Hematopoietic multipotent progenitor cell treated with erythropoietin and hydrocortisone succinate and interleukin-3 and kit ligand, for 8 days (in vitro differentiated cells): ENCODE measurements around the gene ZBTB16.
A peak's percentile ranks its signal among the peaks of the same experiment; 100 is the strongest.

Experiments used
- DNase-seq: peaks from one replicate; pipeline ENCODE4 v3.0.0-alpha.2; 2015

The ZBTB16 gene

GRCh38 chr11:114066046-114066648 is 6.6 kb downstream of the ZBTB16 start:
- no peak for DNase-seq

DNA sequence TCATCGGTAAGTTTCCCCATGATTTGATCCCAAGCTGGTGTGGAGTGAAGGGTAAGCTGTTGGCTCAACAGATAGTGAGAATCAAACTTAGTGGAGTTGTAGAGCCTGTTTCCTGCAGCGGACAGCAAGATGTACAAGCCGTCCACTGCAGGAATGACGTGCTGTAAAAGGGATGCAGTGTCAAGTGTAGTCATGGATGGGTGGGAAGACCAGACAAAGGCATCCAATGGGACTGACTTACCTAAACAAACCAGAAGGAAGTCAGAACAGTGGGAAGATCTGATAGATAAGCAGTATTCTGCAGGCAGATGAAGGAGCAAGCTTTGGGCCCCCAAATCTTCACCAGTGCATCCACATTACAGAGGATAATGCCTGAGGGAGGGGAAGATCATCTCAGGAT is 8.8 kb downstream of the ZBTB16 start:
- no peak for DNase-seq

DNA sequence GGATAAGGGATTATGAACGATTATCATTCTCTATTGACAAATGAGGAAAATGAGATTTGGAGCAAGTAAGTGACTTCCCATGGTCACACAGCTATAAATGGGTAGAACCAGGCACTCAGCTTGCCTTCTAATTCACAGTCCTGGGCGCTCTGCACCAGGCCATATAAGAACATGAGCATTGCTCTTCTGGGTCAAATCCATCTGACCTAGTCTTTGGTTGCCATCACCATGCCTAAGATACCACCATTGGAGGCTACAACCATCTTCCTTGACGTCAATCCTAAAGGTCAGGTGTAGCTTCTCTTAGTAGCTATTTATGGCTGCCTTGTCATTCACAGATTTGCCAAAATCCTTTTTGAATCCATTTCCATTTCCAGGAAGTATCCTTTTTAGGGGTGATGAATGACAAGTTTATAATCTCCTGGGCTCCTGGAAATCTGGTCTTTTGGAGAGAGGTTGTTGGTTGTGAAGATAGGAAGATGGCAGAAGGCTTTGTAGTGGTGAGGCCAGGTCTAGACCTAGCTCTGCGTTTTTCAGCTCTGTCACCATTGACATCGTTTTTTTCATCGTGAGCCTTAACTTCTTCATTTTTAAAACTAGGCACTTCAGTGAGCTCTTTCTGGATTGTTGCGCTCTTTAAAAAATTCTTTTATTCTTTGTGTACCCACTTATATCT is 11.1 kb downstream of the ZBTB16 start:
- no peak for DNase-seq

GRCh38 chr11:114073007-114073827 is 13.7 kb downstream of the ZBTB16 start:
- DNase-seq, result peak; percentile 61

GRCh38 chr11:114073828-114074381 is 14.4 kb downstream of the ZBTB16 start:
- no peak for DNase-seq

DNA sequence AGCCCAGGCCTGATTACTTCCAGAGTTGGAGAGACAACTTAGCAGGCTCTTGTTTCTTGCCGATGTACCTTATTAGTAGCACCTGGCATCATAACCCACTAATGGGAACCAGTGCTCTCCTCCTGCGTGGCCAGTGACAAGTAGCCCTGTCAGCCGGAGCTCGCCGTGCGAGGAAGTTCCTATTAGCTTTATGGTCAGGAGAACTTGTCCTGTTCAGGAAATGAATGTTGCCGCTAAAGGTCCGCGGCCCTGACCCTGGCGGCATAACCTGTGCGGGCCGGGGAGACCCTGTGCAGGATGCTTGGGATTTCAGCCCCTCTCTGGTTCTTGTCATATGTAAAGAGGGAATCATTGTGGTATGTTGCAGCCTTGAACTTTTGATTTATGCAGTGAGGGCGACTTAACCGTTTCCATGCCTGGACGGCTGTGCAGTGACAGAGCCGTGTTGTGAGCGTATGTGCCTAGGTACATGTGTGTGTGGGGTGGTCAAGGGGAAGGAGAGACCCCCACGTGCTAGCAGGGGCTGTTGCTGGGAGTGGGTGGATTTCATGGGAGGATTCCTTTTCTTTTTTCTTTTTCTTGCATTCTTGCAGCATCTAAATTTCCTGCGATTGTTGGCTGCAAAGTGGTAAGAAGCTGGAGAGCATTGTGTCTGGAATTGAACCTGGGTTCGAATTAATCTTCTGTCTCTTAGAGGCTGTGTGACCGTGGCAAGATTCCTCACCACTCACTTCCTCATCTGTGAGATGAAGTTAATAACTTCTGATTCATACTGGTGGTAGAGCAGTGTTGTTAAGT is 15.2 kb downstream of the ZBTB16 start:
- no peak for DNase-seq

DNA sequence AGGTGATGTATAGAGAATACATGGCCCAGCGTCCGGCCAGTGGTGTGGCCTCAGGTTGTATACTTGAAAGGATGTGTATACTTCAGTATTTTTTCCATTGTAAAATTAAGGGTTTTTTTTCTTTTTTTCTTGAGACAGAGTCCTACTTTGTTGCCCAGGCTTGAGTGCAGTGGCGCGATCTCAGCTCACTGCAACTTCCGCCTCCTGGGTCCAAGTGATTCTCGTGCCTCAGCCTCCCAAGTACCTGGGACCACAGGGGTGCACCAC is 15.8 kb downstream of the ZBTB16 start:
- no peak for DNase-seq

GRCh38 chr11:114075891-114076441 is 16.5 kb downstream of the ZBTB16 start:
- DNase-seq, result peak; percentile 63

- no peak for DNase-seq
These were observed 17.4 kb downstream of the ZBTB16 start for GRCh38 chr11:114076921-114077331.

- DNase-seq, result no peak
These were observed 18.2 kb downstream of the ZBTB16 start for GRCh38 chr11:114077482-114078305.

DNA sequence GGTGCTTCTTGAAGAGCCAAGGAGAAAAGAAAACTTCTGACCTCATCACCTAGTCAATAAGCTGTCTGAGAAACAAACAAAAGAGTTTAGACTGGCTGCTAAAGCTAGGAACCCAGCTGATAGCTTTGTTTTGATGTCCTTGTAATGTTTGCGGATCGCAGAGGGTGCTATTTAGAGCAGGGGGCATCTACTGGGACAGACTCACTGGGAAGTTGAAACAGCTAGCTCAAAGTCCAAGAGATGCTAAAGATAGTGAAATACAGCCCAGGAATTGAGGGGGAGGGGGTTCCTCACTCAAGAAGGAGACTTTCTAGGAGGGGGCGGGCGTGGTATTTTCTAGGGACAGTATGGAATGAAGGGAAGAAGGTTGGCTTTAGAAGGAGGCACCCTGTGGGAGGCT is 18.9 kb downstream of the ZBTB16 start:
- DNase-seq, result no peak

DNA sequence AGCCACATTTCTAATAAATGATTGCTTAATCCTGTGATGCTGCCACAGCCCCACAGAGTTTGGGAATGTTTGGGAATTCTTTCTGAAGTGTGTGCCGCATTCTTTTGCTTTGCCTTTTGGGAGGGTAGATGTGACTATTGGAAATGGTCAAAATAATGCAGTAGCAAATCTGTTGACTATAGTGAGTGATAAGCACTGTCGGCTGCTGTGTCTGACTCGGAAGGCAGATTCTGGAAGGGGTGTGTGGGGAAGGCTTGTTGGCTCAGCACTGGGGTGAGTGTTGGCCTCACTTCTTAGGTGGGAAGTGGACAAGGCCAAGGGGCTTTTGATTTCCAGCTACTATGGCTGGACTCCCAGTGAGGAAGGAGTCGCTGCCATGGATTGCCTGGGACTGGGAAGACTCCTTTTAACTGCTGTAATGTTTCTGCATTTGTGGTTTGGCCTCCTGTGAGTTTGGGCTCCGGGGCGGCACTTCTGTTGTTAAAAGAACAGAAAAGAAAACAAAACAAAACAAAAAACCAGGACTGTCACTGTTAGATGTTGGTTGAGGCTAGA is 20.1 kb downstream of the ZBTB16 start:
- DNase-seq, result no peak

DNA sequence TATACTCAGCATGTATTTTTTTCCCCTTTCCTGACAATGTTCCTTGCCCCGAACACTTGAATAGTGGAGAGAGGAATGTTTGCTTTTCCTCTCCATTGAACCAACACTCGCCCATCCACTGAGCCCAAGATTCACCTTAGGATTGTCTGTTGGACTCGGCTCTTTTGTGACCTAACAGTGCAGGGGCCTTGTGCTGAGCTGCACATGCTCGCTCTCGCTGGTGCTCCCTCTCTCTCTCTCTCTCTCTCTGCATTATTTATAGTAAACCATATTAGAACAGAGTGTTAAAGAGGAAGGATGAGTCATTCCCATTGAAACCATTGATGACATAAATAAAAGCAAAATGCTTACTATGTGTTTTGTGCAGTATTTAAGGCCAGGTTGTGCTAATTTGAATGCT is 20.7 kb downstream of the ZBTB16 start:
- peak; percentile 53 for DNase-seq

- no peak for DNase-seq
These were observed 21.3 kb downstream of the ZBTB16 start for GRCh38 chr11:114080769-114081168.

DNA sequence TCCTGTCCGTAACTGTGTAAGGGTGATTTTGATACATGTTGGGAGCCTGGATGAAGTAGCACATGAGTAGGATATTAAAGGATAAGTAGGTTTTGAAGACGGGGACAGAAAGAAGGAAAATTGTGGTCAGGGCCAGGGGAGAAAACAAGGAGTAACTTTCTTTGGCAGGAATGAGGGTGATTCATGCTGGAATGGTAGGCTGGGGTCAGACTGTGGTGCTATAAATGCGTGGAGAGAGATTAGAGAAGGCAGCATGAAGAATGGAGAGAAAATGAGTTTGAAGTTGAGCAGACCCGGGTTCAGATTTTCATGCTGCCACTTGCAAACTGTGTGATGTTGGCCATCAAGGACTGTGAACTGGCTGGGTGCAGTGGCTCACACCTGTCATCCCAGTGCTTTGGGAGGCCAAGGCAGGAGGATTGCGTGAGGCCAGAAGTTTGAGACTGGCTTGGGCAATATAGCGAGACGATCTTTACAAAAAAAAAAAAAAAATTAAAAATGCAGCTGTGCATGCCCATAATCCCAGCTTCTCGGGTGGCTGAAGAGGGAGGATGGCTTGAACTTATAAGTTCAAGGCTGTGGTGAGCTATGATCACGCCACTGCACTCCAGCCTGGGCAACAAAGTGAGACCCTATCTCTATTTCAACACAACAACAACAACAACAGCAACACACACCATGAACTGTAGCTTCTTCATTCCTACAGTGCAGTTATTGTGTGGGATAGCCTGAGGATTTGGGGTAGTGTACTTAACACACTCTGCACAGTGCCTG is 22.3 kb downstream of the ZBTB16 start:
- DNase-seq, result no peak

GRCh38 chr11:114082415-114082748 is 22.9 kb downstream of the ZBTB16 start:
- no peak for DNase-seq

GRCh38 chr11:114082767-114083181 is 23.3 kb downstream of the ZBTB16 start:
- peak; percentile 99 for DNase-seq

DNA sequence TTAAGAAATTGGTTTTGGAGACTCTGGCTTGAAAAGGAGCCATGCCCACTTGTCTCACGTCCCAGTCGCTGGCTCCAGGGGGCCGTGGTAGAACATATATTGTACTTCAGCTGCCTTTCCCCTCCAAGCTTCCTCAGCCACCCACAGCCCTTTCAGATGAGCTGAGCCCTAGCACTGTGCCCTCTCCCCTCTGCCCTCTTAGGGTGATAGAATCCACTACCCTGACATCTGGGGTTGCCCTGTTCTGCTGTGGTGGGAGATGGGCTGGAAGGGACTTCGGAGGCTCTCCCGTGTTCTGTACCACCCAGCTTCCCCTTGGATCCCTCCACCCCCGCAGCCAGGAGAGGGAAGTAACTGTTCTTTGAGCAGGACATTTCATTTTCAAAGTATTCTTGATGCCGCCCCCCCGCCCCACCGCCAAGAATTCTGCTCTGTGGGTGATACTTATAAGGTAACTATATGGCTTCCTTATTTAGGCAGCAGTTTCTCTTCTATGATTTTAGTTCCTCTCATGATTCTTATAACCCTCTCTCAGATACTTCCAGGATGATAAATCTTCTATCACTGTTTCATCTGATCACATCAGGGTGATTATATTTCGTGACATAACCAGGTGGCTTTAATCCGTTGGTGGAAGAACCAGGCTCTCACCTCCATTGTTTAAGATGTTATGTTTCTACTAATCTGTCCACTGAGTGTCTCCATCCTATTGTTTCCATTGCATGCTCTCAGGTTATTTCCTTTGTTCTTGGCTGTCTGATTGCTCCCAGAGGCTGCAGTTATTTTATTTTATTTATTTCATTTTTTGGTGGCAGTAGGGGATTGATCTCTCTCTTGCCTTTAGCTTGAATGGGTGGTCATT is 24.1 kb downstream of the ZBTB16 start:
- DNase-seq, result peak; percentile 61

DNA sequence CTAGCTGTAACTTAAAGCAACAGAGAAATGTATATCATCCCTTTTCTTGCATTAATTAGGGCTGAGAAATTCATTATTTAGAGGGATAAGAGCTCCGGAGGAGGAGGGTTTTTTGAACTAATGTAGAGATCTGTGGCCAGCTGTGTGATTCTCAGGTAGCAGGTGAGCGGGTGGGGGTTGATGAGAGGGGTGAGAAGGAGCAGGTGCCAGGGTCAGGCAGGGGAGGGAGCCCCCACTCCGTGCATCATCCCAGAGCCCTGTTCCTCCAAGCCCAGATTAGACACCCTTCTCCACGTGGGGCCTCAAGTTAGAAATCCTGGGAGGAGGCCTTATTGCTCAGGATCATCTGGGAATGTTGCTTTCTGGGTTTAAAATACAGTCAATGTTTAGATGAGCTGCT is 24.9 kb downstream of the ZBTB16 start:
- no peak for DNase-seq
